ENCODE data around the gene MUC4. TPM values are rescaled to one million over a fixed set of nuclear protein-coding genes. Genes with fewer than 3 reads are reported as not detected.

Gene MUC4
- total and polyA plus RNA-seq, 2 of the 4 experiments (the other 2 are of a cell fraction), result not detected

- H3K4me3 ChIP-seq (ENCODE audit: insufficient read depth, low read depth, low read length), result no peak overlapping the region
- H2AK9ac ChIP-seq (replicated peaks; ENCODE audit: low read depth, low read length, poor library complexity), result no peak overlapping the region
- CTCF ChIA-PET, result no interaction called here
- no peaks in the 10 kb centered on the region for H3K9me1 ChIP-seq (ENCODE audit: insufficient read depth, low read length)
- no peak overlapping the region for H3K4me2 ChIP-seq (ENCODE audit: low read depth, low read length)
- no peak overlapping the region for H3K56ac ChIP-seq (ENCODE audit: extremely low read depth, insufficient read depth, low read length)
- TF ChIP-seq SMC3 (IDR thresholded peaks at IDR 0.05; ENCODE audit: low read depth, low read length), result no peak
- TF ChIP-seq MAFK (IDR thresholded peaks at IDR 0.05; ENCODE audit: low read depth, low read length), result peak; percentile 91
- no peak overlapping the region for H4K8ac ChIP-seq (ENCODE audit: low read depth in 2 of 2, low read length in 2 of 2)
- intact Hi-C loops (cut with micrococcal nuclease) (no loop called here), in situ Hi-C loops (cut with MboI; ENCODE audit: low sequenced_read_pairs) (no loop called here), dilution Hi-C loops (cut with HindIII; ENCODE audit: low sequenced_read_pairs, unreplicated experiment) (no loop called here)
- ATAC-seq (ENCODE audit: low read depth) (no peak), DNase-seq (no peak)
- no peak overlapping the region for H3K27ac ChIP-seq (ENCODE audit: insufficient read depth, low read length)
- no peak overlapping the region for H3K9ac ChIP-seq (ENCODE audit: low read depth, low read length)
- no peak overlapping the region for H2AK5ac ChIP-seq (ENCODE audit: low read depth, low read length)
- no peaks in the 10 kb centered on the region for H3K4me1 ChIP-seq (ENCODE audit: control insufficient read depth, insufficient read depth, low read length)
- H4K20me1 ChIP-seq (ENCODE audit: insufficient read depth, low read length), result no peaks in the 10 kb centered on the region
- H3K4ac ChIP-seq (ENCODE audit: low read depth, low read length), result no peak overlapping the region
- POLR2A ChIA-PET (ENCODE audit: unreplicated experiment), result no interaction called here
- no peak overlapping the region for H2BK20ac ChIP-seq (ENCODE audit: low read depth, low read length)
- no peaks in the 10 kb centered on the region for H3K36me3 ChIP-seq (ENCODE audit: control insufficient read depth, insufficient read depth, low read length)
- H4K91ac ChIP-seq (ENCODE audit: insufficient read depth, low read depth, low read length), result no peak overlapping the region
- H2BK120ac ChIP-seq (ENCODE audit: low read depth, low read length), result no peak overlapping the region
- H2BK15ac ChIP-seq (ENCODE audit: low read depth, low read length), result no peak overlapping the region
- H4K5ac ChIP-seq (ENCODE audit: low read depth, low read length), result no peak overlapping the region
- no peak overlapping the region for H3K23ac ChIP-seq (ENCODE audit: low read depth, low read length)
- H2AFZ ChIP-seq (replicated peaks; ENCODE audit: low read length, poor library complexity), result no peak overlapping the region
- no TSS peak for BruUV-seq (replicated peaks)
- no peaks in the 10 kb centered on the region for H3K79me1 ChIP-seq (ENCODE audit: low read depth in 1 of 2, low read length in 2 of 2)
- H2BK5ac ChIP-seq (ENCODE audit: low read depth, low read length, poor library complexity, severe bottlenecking), result no peak overlapping the region
- H3K18ac ChIP-seq (ENCODE audit: low read depth, low read length), result no peak overlapping the region
- 65% methylated on average over 9 of the region's 13 CpGs; no CpG with 5 or more reads in 1 of the 2 experiments for WGBS, 2 experiments (ENCODE audit: extremely low coverage in 2 of 2, insufficient read length in 1 of 2)
- no peaks in the 10 kb centered on the region for H3K9me3 ChIP-seq (ENCODE audit: control insufficient read depth, insufficient read depth, low read length)
- no peak overlapping the region for H3K14ac ChIP-seq (replicated peaks; ENCODE audit: low read depth, low read length)
- peaks cover 42% of the 10 kb centered on the region for H3K27me3 ChIP-seq (ENCODE audit: control insufficient read depth, insufficient read depth, low read length)
Measured at GRCh38 chr3:195823999-195824398, 12.3 kb upstream of the MUC4 start.

Measured in IMR-90 (cell line).